Ramos (cell line): ENCODE results near the gene NMT1.
"Not testable (repeated sequence)": the region's sequence is repeated elsewhere in the genome, so short reads cannot be mapped to it uniquely, and the experiment has no call there.

ENCODE experiments used
- in situ Hi-C: fragments of 300-500 bp; cut with MboI; formaldehyde crosslinking; loops from one replicate; pipeline ENCODE4 v1.14.3; 2022; ENCODE audit warnings: low sequenced_read_pairs; ENCODE audit not compliant: unreplicated experiment

NMT1 gene

GRCh38 chr17:45116434-45117016 lies 55.4 kb downstream of the NMT1 start:
- in situ Hi-C loops: no loop called here

DNA sequence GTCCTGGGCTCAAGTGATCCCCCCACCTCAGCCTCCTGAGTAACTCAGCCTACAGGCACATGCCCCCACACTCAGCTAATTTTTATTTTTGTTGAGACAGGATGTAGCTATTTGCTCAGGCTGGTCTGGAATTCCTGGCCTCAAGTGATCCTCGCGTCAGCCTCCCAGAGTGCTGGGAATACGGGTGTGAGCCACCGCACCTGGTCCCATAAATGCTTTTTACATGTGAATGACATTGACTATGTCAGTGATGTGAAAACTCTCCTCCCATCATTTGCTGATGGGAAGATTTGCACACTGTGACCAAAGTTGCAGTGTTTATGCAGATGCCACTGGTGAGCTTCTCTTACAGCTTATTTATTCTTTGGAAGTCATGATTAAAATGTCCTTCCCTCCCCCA lies 56.2 kb downstream of the NMT1 start:
- in situ Hi-C loops: no loop called here

- in situ Hi-C loops: no loop called here
Observed at GRCh38 chr17:45117848-45118646, 56.9 kb downstream of the NMT1 start.

DNA sequence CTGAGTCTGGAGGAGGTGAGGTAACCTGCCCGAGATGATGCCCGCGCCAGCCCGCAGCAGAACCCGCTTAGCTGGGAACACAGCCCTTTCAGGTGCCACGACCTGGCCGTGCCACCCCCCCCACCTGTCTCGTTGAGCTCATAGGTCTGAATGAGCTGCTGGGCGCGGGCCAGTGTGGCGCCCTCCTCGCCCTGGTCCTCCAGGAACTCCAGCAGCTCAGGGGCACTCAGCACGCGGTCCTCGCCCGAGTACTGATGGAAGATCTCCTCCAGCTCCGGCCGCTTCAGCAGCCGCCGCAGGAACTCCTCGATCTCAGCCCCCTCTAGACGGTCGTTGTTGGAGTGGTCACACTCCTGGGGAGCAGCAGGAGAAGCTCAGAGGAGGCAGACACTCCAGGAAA lies 57.6 kb downstream of the NMT1 start:
- in situ Hi-C loops: no loop called here

GRCh38 chr17:45119964-45120363 lies 58.8 kb downstream of the NMT1 start:
- in situ Hi-C loops: no loop called here

- in situ Hi-C loops: no loop called here
Observed at GRCh38 chr17:45120558-45120957, 59.4 kb downstream of the NMT1 start.

DNA sequence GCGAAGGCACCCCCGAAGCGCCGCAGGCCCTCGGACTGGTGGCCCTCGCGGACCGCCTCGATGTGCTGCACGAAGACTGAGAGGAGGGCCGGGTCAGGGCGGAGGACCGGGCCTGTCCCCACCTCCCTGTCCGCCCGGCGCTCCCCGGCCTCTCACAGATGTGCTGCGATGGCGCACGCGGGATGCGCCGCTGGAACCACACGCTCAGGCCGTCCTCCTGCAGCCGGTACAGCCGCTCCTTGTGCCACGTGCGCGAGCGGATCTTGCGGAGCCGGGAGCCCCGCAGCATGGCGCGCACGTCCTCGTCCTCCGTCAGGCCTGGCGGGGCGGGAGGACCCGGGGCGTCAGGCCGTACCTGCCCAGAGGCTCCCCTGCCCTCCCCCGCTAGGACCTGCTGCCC lies 59.9 kb downstream of the NMT1 start:
- in situ Hi-C loops: no loop called here

DNA sequence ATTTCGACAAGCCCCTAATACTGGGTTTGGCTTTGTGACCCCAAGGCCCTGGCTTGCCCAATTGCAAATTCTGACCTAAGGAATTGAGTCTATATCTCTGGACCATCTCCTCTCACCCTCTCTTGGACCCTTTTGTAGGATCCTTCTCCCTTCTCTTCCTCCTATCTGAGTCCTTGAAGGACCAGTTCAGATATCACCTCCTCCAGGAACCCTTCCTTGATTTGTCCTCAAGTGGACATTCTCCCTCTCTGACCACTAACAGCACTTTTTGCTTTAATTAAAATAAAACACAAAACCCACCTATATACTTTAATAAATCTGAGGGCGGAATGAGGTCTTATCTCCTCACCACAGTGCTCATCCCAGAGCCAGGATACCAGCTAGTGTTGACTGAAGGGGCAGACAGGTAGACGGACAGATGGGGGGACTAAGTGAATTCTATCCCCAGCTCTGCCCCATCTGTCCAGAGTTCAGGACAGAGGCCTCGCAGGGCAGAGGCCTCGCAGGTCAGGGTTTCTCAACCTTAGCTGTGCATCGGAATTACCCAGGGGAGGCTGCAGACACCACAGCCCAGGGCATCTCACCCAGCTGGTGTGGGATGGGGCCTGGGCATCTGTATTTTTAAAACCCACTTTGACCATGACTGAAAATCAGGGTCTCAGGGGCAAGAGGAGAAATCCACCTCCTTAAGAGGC lies 62.1 kb downstream of the NMT1 start:
- in situ Hi-C loops: no loop called here

GRCh38 chr17:45123930-45124796 lies 63.0 kb downstream of the NMT1 start:
- in situ Hi-C loops: no loop called here

DNA sequence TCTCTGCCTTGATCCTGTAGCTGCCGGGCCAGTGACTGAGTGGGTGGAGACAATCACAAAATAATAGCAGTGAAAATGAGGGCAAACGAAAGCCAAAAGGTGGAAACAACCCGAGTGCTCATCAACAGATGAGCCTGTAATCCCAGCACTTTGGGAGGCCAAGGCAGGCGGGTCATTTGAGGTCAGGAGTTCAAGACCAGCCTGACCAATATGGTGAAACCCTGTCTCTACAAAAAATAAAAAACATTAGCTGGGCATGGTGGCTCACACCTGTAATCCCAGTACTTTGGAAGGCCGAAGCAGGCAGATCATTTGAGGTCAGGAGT lies 63.6 kb downstream of the NMT1 start:
- in situ Hi-C loops: not testable (repeated sequence)

DNA sequence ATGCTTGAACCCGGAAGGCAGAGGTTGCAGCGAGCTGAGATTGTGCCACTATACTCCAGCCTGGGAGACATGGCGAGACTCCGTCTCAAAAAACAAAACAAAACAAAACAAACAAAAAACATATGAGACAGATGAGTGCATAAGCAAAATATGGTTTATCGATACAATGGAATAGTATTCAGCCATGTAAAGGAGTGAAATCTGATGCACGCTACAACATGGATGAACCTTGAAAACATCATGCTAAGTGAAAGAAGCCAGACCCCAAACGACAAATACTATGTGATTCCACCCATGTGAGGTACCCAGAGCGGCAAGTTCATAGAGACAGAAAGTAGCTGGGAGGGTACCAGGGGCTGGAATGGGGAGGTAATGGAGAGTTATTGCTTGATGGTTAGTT lies 64.4 kb downstream of the NMT1 start:
- in situ Hi-C loops: no loop called here

DNA sequence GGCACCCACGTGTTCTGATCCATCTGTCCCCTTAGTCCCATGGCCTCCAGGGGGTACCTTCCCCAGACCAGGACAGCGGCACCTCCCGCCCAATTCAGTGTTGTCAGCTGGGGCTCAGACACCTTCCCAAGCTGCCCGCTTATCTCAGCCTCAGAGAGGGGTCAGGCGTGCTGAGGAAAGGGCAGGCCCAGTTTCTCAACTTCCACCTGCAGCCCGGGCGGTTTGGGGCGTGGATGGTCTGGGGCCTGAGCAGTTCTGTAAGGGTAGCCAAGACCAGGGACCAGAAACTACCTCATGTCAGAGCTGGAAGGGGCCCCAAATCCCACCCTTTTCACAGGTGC lies 66.1 kb downstream of the NMT1 start:
- in situ Hi-C loops: no loop called here

DNA sequence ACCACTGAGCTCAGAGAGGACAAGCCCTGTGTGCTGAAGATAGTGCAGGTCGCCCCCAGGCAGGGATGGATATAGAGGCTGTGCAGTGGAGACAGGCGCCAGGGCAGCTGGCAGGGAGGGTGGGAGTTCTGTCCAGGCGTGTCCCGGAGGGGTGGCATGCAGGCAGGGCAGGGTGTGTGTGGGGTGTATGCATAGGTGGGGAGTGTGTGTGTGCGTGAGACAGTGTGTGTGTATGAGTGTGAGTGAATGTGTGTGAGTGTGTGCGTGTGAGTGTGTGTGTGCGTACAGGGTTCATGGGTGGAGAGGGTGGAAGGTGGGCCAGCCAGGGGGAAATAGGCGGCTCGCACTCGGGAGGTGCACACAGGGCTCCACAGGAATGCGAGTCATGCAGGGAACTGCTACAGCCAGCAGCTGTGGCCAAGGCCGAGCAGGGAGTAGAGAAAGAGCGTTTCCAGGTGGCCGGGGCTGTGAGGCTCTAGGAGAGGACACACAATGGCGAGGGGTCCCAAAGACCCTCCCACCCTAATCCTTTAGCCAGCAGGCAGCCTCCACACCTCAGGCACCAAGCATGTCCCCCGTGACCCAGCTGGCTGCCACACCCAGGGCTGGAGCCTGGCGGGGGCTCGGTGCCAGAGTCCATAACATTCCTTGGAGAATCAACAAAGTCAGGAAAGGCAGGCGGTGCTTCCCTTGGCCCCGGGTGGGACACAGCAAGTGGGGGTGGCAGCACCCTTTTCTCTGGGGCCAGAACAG lies 66.6 kb downstream of the NMT1 start:
- in situ Hi-C loops: no loop called here

- in situ Hi-C loops: no loop called here
Observed at GRCh38 chr17:45128331-45128730, 67.2 kb downstream of the NMT1 start.

DNA sequence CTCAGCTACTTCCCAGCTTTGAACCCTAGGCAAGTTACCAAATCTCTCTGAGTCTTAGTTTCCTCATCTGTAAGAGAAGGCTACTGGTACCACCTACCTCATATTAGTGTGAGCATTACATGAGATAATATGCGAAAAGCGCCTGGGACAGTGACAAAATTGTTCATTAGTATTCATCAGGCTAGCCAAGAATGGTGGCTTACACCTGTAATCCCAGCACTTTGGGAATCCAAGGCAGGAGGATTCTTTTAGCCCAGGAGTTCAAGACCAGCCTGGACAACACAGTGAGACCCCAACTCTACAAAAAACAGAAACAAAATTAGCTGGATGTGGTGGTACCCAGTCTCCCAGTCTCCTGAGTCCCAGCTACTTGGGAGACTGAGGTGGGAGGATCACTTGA lies 67.9 kb downstream of the NMT1 start:
- in situ Hi-C loops: no loop called here

DNA sequence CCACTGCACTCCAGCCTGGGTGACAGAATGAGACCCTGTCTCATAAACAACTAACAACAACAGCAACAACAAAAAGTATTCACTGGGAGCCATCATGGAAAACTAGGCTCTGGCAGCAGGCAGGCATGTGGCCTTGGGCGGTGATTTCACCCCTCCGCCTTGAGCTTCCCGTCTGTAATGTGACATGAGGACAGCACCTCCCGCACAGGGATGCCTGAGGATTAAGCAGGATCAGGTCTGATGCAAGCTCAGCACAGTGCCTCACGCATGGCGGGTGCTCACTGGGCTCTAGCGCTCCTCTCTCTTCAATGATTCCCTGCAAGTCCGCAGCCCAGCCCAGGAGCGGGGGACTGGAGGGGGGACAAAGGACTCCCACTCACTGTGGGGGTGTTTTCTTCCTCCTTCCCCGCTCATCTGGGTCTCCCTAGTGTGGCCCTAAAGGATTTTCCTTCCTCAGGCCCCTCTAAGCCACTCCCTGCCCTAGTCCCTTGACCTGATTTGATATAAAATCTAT lies 68.4 kb downstream of the NMT1 start:
- in situ Hi-C loops: no loop called here

DNA sequence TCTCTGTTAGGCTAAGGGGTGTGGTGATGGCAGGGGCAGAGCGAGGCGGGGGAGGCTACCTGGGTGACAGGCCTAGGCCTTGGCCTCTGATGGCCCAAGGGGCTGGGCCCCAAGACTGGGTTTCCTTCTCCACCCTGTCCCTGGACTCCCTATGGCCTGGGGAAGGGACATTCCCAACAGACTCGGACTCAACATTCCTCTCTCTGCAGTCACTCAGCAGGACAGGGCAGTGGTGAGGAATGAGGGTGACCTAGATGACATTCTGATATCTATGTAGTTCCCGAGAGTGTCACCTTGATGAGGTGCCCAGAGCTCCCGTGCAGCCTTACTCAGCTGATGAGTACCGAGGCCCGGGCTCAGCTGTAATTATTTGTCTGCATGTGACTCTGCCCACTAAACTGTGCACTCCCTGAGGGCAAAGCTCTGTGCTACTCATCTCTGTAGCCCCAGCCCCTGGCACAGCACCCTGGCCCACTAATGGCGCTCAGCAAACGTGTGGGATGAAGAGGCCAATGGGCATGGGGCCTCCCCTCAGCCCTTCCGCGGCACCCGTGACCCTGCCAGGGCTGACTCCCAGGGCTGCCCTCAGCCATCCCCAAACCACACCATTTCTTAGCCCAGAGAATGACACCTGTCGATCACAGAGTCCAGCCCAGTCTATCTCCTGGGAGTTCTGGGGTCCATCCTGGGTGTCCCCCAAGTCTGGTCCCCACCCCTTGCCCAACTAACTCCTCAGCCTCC lies 69.0 kb downstream of the NMT1 start:
- in situ Hi-C loops: no loop called here

- in situ Hi-C loops: no loop called here
Observed at GRCh38 chr17:45130681-45131615, 69.8 kb downstream of the NMT1 start.
